Brain pericyte (primary cell): ENCODE data around the gene CCDC24.

Experiments
- DNase-seq: peaks from one replicate; pipeline ENCODE4 v3.0.0-alpha.2; 2012; ENCODE audit warnings: low read depth, low spot score

Gene CCDC24

DNA sequence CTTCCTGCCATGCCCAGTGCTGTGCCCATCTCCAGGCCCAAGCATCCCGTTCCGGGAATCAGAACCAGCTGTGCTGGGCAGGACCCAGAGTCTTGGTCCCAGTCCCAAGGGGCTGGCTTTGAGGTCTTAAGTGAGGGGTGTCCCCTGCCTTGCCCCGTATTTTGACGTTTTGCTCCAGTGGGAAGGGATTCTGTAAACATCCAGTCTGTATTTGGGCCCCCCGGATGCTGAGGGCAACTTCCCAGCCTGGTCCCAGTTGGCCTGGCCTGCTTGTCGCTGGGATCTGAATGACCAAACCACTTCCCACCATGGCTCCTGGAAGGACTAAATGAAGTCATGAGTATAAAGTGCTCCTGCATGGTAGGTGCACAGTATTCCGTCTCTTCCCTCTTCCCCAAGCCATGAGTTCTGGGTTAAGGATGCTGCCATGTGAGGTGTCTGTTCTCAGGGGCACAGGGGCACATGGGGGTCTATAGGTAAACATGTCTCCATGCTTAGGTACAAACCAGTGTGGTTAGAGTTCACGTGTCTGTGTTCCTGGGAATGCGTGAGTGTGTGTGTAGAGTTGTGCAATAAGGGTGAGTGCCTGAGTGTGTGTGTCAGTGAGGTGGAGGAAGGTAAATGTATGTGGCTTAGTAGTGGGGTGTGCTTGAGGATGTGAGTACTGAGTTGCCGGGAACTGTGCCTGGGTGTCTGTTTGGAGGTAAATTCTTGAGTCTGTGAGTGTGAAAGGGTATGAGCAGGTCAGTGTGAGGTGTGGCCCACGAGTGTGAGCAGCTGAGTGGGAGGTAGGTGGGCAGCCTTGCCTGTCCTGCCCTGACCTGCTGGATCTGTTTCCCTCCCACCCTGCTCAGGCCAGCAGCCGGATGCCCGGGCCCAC is 10.9 kb upstream of the CCDC24 start:
- no peak for DNase-seq

DNA sequence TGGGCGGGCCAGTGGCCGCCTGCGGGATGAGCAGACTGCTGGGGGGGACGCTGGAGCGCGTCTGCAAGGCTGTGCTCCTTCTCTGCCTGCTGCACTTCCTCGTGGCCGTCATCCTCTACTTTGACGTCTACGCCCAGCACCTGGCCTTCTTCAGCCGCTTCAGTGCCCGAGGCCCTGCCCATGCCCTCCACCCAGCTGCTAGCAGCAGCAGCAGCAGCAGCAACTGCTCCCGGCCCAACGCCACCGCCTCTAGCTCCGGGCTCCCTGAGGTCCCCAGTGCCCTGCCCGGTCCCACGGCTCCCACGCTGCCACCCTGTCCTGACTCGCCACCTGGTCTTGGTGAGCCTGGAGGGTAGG is 10.3 kb upstream of the CCDC24 start:
- DNase-seq: no peak

DNA sequence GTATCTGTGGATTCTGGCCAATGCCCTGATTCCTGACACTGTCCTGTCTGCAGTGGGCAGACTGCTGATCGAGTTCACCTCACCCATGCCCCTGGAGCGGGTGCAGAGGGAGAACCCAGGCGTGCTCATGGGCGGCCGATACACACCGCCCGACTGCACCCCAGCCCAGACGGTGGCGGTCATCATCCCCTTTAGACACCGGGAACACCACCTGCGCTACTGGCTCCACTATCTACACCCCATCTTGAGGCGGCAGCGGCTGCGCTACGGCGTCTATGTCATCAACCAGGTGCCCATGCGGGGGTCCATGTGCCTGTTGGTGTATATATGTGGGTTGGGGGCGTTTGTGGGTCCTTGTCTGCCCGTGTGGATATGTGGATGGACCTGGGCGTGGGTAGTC is 9.8 kb upstream of the CCDC24 start:
- no peak for DNase-seq

DNA sequence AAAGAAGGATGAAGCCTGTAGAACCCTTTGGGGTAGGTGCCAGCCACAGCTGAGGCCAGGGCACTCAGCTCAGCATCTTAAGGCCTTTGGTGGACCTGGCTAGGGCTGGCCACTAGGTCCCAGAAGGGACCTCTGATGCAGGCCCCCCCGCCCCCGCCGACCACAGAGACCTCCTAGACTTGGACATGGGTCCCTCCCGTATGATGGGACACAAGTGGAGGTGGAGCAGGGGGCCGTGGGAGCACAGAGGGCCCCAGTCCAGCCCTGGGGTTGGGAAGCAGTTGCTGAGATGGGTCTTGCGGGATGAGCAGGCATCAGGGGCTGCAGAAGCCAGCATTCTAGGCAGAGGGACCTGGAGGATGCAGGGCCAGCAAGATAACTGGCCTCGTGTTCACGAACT is 9.2 kb upstream of the CCDC24 start:
- DNase-seq: no peak

DNA sequence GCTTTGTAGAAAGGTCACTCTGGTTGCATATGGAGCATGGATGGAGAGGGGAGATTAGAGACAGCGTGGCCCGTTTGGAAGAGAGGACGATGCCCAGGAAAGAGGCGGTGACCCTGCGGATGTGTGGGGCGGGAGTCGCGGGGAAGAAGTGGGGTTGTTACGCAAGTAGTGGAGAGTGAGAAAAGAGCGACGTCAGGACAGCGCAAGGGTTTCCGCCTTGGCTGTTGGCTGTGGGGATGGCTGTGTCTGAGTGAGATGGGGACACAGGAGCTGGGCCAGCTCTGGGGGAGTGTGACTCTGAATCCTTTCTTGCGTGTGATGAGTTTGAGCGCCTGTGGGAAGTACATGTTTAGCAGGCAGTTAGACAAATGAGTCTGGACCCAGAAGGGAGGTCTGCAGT is 8.6 kb upstream of the CCDC24 start:
- no peak for DNase-seq

DNA sequence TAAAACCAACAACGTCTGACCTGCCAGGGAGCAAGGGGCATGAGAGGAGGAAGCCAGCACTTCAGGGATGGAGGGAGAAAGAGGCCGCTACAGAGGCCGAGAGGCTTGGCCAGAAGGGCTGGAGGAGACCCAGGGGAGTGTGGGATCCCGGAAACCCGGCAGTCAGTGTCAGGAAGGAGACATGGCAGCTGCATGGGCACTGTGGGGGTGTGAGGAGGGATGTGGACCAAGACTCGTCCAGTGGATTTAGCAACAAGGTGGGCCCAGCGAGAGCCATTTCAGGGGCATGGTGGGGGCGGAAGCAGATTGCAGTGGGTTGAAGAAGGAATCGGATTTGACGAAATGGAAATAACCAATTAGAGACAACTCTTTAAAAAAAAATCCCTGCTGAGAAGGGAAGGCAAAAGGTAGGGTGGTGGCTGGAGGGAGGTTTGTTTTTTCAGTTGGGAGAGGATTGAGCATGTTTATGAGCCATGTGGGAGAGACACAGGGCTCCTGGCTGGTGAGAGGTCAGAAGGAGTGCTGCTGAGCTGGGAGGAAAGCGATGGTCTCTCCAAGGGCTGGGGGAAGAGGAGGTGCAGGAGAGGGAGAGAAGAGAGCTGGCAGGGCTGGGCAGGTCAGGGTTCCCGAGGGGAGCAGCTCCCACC is 8.0 kb upstream of the CCDC24 start:
- no peak for DNase-seq

DNA sequence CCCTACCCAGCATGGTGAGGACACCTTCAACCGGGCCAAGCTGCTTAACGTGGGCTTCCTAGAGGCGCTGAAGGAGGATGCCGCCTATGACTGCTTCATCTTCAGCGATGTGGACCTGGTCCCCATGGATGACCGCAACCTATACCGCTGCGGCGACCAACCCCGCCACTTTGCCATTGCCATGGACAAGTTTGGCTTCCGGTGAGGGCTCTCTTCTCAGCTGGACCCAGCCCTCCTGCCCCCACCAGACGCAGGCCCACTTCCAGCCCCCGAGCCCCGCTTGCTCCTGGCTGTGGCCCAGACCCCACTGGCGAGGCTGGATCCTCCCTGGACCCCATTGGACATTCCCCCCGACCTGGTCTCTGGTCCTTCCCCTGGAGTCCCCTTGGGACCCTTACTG is 6.5 kb upstream of the CCDC24 start:
- no peak for DNase-seq

DNA sequence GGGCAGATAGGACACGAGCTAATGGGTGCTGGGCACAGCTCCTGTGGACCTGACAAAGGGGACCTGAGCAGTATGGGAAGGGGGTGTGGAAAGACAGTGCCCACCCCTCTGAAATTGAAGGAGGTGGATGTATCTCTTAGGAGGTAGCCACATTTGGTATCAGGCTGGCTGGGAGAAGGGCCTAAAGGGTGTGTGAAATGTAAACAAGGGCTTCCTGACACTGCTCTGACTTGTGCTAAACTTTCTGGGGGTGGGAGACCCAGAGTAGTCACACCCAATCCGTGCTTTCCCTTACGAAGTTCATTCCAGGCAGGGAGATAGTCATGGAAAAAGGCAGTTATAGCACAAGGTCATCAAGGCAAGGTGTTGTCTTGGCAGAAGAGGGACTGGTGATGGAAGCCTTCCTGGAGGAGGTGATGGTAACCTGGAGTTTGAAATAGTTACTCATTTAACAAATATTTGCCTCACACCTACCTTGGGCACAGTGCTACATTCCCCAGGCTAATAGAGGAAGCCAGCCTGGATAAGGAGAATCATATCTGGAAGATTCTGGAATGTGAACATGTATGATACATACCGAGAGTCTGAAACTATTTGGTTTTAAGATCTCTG is 5.3 kb upstream of the CCDC24 start:
- DNase-seq: no peak

DNA sequence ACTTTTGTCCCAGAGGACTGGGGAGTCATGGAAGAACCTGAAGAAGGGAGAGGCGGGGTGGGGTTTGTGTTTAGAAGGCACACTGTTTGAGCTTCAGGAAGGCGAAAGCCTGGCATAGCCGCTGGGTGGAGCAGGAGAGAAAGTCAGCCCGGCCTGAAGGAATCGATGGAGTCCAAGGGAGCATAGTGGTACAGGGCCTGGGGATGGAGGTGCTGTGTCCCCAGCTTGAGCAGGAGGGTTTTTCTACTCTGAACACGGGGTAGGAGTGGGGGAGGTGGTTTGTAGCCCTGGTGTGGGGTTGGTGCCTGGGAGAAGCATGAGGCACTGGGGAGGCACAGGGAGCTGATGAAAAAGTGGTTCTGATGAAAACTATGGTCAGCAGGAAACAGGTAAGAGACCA is 4.7 kb upstream of the CCDC24 start:
- no peak for DNase-seq

DNA sequence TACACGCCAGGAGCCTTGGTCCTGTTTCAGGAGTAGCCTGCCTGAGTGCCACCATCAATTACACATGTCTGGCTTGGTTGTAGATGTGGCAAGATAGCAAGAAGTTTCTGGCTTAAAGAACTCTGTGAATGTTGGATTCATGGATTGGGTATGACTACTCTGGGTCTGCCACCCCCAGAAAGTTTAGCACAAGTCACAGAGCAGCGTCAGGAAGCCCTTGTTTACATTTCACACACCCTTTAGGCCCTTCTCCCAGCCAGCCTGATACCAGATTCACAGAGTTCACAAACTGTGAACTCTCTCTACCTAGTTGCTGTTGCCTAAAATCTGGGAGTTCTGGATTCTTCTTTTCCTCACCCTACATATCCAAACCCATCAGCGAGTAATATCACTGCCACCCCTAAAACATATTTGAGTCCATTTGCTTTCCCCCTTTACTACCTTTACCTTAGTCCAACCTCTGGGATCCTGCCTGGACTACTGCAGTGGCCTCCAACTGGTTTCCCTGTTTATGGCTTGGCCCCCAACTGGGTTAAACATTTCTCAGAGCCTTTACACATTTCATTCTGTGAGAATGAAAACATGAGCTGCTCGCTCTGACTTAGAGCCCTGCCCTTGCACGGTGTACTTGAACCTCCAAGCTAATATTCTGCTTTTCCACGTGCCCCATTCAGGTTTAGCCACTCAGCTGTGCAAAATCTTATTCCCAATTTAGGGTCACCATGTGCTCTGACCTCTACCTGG is 4.1 kb upstream of the CCDC24 start:
- DNase-seq: no peak

DNA sequence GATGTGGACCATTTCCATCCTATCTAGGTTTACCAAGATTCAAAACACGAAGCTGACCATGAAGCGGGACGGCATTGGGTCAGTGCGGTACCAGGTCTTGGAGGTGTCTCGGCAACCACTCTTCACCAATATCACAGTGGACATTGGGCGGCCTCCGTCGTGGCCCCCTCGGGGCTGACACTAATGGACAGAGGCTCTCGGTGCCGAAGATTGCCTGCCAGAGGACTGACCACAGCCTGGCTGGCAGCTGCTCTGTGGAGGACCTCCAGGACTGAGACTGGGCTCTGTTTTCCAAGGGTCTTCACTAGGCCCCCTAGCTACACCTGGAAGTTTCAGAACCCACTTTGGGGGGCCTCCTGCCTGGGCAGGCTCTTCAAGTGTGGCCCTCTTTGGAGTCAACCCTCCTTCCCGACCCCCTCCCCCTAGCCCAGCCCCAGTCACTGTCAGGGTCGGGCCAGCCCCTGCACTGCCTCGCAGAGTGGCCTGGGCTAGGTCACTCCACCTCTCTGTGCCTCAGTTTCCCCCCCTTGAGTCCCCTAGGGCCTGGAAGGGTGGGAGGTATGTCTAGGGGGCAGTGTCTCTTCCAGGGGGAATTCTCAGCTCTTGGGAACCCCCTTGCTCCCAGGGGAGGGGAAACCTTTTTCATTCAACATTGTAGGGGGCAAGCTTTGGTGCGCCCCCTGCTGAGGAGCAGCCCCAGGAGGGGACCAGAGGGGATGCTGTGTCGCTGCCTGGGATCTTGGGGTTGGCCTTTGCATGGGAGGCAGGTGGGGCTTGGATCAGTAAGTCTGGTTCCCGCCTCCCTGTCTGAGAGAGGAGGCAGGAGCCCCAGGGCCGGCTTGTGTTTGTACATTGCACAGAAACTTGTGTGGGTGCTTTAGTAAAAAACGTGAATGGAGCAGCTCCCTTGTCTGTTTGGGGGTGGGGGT is 864 bp upstream of the CCDC24 start:
- no peak for DNase-seq

DNA sequence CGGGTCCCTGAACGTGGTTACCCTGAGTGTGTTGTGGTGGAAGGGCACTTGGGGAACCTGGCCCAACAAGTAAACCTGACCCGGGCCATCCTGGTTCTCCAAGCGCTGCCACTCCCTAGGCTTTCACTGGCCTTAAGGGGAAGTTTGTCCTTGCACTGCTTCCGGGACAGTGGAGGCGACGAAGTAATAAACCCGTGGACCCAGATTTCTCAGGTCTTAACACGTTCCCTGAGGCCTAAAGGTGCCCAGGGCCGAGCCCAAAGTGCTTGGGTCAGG is 261 bp upstream of the CCDC24 start:
- no peak for DNase-seq

DNA sequence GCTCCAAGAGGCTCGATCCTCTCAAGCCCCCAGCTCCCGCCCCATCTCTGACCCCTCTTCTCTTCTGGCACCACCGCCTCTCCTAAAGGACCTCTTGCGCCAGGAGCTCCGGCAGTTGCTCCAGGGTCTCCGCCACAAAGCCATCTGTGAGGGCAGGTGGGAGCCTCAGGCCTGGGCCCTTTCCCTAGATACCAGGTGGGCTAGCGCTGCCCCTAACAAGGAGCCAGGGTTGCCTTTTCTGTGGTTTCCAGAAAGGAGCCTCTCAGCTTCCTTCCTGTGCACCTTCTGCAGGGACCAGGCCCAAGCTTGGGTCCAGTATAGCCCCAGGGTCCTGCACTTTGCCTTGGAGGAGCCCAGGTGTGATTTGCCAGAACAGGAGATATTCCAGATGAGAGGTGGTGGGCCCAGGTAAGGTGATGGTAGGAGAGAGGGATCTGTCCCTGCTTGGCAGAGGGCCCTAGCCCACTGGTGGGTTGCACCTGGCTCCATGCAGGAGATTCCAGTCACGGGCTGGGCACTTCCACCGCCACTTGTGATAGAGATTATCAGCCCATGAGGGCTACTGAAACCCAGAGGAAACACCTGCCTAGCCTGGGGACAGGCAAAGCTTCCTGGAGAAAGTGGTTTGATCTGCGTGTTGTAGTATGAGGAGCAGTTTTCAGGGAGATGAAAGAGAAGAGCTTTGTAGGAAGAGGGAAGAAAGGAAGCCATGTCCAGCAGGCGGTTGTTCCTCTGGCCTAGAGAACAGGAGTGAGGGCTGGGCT is 1.0 kb downstream of the CCDC24 start:
- DNase-seq: no peak

DNA sequence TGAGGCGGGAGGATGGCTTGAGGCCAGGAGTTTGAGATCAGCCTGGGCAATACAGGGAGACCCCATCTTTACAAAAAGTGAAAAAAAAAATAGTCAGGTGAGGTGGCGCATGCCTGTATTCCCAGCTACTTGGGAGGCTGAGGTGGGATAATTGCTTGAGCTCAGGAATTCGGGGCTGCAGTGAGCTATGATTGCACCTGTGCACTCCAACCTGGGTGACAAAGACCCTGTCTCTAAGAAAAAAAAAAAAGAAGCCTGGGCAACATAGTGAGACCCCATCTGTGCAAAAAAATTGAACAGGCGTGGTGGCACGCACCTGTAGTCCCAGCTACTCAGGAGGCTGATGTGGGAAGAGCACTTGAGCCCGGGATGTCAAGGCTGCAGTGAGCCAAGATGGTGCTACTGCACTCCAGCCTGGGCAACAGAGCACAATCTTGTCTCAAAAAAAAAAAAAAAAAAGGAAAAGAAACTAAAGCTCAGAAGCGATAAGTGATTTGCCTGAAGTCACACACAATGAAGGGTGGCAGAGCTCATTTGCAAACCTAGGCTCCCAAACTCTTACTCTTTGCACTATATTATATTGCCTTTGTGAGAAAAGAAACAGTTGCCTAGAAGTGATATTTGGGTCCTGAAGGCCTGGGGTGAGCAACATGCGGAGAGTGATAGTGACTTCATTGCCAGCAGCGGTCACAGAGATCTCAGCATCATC is 2.0 kb downstream of the CCDC24 start:
- no peak for DNase-seq

DNA sequence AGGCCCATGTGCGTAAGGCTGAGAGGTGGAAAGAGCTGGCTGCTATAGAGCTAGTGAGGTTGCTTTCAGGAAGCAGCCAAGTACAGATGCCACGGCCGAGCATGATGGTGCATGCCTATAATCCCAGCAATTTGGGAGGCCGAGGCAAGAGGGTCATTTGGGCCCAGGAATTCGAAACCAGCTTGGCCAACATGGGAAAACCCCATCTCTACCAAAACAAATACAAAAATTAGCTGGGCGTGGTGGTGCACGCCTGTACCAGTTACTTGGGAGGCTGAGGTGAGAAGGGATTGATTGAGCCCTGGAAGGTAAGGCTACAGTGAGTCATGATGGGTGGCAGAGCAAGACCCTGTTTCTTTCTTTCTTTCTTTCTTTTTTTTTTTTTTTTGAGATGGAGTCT is 2.7 kb downstream of the CCDC24 start:
- no peak for DNase-seq

DNA sequence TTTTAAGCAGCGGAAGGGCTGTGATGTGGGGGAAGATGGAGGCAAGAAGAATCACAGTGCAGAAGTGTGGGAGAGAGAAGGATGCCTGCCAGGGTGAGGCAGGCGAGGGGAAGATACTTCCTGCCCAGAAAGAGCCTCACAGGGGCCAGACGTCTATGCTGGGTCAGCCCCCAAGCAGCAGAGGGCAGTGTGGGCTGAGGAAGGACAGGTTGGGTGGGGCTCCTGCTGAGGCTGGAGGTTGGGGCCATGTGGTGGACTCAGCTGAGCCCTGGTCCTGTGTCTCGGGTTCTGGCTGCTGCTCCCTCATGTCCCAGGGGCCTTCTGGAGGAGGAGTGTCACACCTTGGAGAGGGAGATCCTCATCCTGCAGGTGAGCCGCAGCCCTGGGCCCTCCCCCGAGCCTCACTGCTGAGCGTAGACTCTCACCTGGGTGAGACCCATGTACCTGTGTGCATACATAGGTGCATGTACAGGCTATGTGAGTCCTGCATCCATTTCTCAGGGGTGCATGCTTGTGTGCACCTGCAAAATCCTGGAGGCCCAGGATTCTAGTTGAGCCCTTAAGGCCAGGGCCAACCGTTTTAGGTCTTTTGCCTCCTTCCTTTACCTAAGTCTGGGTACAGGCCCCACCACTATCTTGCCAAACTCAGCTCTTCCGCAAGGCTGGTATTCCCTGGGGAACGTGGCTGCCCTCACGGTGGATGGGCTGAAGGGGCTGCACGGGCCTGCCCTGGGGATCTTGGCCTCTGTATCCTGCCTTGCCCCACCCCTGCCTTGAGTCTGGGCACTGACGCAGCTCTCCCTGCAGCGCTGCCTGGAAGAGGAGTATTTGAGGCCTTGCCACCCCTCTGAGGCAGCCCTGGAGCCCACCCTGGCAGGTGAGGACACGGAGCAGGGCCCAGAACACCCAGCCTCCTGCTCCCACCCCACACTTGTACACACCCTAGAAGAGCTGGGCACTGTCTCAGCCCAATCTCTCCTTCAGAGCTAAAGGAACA is 3.7 kb downstream of the CCDC24 start:
- DNase-seq: no peak

DNA sequence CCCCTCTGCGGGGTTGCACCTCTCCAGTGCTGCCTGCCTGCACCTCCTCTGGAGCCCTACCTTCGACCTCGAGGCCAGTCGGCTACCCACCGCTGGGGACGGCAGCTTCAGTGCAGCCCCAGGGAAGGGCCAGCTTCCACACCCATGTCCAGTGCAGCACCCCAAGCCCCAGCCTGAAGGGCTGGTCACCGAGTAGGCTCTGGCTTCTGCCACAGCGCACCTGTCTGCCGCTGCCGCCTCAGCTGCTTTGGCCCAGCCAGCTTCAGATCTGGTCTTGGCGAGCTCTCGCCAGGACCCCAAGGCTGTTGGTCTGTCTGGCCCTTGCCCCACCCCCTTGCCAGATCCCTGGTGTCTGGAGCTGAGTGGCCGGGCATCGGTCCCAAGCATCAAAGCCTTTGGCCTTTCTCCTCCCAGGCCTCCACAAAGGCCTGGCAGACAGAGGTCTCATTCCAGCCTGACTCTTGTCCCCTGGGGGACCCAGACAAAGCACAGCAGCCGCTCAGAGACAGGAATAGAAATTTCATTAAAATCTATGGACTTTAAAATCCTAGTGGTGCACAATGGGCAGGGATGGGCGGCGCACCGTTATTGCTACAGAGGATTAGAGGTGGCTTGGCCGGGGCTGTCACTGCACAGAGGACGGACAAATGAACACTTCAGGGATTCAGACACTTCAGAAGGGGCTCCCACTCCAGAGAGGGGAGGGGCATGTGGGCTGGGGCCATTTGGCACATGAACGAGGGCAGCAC is 4.8 kb downstream of the CCDC24 start:
- no peak for DNase-seq

DNA sequence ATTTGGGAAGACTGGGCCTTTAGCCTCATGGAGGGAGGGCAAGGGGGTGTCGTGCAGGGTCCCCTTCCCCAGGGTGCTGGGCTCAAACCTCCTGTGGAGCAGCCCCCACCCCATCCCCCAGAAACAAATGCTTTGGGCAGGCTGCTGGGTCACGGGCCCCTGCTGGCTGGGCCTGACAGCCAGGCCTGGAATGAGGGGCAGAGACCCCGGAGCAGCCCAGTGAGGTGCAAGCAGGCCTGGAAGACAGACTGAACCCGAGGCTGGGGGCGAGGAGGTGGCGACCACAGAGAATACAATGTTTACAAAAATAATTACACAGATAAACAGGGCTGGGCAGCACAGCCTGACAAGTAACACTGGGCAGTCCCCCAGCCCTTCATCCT is 5.3 kb downstream of the CCDC24 start:
- DNase-seq: no peak
